GM13977 (cell line): ENCODE results near the gene EEF2.
"Not testable (repeated sequence)": the region's sequence is repeated elsewhere in the genome, so short reads cannot be mapped to it uniquely, and the experiment has no call there.

ENCODE experiments used
- DNase-seq: peaks from one replicate; pipeline ENCODE4 v3.0.0; 2012; ENCODE audit warnings: low spot score
- in situ Hi-C: fragments of 300-500 bp; cut with MboI; formaldehyde crosslinking; loops from one replicate; pipeline ENCODE4 v1.12.0; 2022; ENCODE audit warnings: low sequenced_read_pairs, low pct_unique_long_range_greater_than_20kb, mixed read lengths, inconsistent platforms; ENCODE audit not compliant: unreplicated experiment
- TF ChIP-seq, protein P1 (sequence below): IDR thresholded peaks from 2 replicates; pipeline ENCODE4 v1.5.1; 2012; ENCODE audit warnings: mild to moderate bottlenecking, control low read depth; ENCODE audit not compliant: insufficient read depth; ENCODE audit errors: extremely low read depth, missing control alignments

The EEF2 gene

GRCh38 chr19:4009990-4010807 lies 24.9 kb upstream of the EEF2 start:
- DNase-seq: no peak
- in situ Hi-C loops: no loop called here
- TF ChIP-seq, protein P1, sequence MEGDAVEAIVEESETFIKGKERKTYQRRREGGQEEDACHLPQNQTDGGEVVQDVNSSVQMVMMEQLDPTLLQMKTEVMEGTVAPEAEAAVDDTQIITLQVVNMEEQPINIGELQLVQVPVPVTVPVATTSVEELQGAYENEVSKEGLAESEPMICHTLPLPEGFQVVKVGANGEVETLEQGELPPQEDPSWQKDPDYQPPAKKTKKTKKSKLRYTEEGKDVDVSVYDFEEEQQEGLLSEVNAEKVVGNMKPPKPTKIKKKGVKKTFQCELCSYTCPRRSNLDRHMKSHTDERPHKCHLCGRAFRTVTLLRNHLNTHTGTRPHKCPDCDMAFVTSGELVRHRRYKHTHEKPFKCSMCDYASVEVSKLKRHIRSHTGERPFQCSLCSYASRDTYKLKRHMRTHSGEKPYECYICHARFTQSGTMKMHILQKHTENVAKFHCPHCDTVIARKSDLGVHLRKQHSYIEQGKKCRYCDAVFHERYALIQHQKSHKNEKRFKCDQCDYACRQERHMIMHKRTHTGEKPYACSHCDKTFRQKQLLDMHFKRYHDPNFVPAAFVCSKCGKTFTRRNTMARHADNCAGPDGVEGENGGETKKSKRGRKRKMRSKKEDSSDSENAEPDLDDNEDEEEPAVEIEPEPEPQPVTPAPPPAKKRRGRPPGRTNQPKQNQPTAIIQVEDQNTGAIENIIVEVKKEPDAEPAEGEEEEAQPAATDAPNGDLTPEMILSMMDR: no peak

- in situ Hi-C loops: no loop called here
- TF ChIP-seq, protein P1: no peak
- DNase-seq: no peak
Observed at GRCh38 chr19:4007836-4008539, 22.7 kb upstream of the EEF2 start.

DNA sequence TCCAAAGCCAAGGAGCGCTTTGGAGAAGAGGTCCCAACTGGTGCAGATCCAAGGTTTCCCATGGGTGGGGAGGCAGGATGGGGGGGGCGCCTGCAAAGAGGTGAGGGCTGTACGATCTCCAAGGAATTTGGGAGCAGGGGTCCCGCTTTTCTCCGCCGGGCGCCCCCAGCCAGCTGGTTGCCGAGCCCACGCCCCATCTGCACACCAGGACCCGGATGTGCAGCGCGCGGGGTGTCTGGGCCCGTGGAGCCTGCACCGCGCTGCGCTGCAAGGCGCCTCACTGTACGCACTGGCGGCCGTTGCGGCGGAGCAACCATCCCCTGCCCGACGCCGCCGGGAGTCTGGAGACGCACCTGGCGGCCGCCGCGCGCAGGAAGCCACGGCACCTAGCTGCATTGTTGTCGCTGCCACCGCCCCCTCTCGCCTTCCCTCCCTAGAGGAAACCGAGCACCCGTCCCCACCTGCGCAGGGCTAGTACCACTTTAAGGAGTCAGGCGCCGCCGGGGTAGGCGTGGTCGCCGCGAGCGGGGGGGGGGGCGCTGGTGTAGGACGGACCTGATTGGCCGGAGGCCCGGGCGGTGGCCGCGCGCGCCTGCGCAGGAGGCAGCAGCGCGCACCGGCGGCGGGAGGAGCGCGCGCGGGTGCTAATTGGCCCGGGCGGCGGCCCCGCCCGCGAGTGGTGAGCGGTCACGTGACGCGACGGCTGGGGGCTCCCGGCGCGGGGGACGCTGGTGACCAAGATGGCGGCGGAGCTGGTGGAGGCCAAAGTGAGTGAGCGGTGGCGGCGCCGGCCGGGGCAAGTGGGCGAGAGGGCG lies 22.0 kb upstream of the EEF2 start, which contains the start of gene PIAS4:
TSS of gene PIAS4 (plus strand) at position 716 of the 815 bp plus-strand sequence. CDS start at position 741, 25 bp downstream.
- DNase-seq: peak; percentile 100
- in situ Hi-C loops: no loop called here
- TF ChIP-seq, protein P1: no peak

DNA sequence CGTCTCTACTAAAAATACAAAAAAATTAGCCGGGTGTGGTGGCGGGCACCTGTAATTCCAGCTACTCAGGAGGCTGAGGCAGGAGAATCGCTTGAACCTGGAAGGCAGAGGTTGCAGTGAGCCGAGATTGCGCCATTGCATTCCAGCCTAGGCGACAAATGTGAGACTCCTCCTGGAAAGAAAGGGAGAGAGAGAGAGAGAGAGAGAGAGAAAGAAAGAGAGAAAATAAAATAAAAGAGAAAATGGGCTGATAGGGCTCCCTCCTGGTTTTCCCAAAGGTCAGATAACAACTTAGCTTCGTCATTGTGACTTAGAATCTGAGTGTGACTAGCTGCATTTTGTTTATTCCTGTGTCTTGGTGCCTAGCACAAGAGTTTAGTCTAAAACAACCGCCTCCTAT lies 20.2 kb upstream of the EEF2 start:
- DNase-seq, in situ Hi-C loops: not testable (repeated sequence)

GRCh38 chr19:4000798-4001197 lies 15.5 kb upstream of the EEF2 start:
- in situ Hi-C loops, DNase-seq: not testable (repeated sequence)

DNA sequence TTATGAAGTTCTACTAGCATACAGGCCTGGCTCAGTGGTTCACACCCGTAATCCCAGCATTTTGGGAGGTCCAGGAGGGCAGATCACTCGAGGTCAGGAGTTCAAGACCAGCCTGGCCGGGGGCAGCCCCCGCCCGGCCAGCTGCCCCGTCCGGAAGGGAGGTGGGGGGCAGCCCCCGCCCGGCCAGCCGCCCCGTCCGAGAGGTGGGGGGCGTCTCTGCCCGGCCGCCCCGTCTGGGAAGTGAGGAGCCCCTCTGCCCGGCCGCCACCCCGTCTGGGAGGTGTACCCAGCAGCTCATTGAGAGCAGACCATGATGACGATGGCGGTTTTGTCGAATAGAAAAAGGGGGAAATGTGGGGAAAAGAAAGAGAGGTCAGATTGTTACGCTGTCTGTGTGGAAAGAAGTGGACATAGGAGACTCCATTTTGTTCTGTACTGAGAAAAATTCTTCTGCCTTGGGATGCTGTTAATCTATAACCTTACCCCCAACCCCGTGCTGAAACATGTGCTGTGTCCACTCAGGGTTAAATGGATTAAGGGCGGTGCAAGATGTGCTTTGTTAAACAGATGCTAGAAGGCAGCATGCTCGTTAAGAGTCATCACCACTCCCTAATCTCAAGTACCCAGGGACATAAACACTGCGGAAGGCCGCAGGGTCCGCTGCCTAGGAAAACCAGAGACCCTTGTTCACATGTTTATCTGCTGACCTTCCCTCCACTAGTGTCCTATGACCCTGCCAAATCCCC lies 13.6 kb upstream of the EEF2 start:
- in situ Hi-C loops: not testable (repeated sequence)

DNA sequence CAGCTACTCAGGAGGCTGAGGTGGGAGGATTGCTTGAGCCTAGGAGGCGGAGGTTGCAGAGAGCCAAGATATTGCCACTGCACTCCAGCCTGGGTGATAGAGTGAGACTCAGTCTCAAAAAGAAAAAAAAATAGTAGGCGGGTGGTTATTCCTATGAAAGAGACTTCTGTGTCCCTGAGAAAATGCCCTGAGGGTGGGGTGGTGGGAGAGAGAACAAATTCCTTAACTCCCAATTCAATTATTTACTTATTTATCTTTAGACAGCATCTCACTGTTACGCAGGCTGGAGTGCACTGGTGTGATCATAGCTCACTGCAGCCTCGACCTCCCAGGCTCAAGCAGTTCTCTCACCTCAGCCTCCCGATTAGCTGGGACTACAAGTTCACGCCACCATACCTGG lies 10.3 kb upstream of the EEF2 start:
- DNase-seq: no peak
- in situ Hi-C loops: no loop called here

More for the DNA sequence above, 13.6 kb upstream of the EEF2 start:
- DNase-seq: not testable (repeated sequence)

More for the DNA sequence above, 10.3 kb upstream of the EEF2 start:
- TF ChIP-seq, protein P1: no peak
